Measurements from ENCODE around the gene TMEM178B.

The TMEM178B gene

DNA sequence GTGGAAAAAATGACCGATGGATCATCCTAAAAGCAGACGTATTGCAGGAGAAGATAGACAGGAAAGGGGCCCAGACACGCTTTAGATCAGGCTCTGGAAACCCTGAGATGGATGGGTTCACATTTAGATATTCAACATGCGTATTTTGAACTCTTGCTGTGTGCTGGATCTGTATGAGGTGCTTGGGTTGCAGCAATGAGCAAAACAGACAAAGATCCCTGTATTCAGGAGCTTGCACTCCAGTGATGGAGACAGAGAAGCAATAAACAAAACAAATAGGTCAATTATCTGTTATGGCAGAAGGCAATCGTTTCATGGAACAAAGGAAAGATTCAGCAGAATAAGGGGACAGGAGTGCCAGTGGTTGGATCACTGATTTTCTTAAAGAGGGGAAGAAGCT lies 275.5 kb downstream of the TMEM178B start:
- no peak for FAIRE-seq
- no peak for DNase-seq (ENCODE audit: low spot score)

- DNase-seq (ENCODE audit: low spot score), result no peak
- FAIRE-seq, result no peak
Observed at GRCh38 chr7:141349804-141350203, 275.9 kb downstream of the TMEM178B start.

- no peak for FAIRE-seq
- no peak for DNase-seq (ENCODE audit: low spot score)
Observed at GRCh38 chr7:141351175-141351574, 277.3 kb downstream of the TMEM178B start.

GRCh38 chr7:141352955-141353354 lies 279.1 kb downstream of the TMEM178B start:
- FAIRE-seq (no peak), DNase-seq (ENCODE audit: low spot score) (no peak)

GRCh38 chr7:141354251-141354650 lies 280.4 kb downstream of the TMEM178B start:
- DNase-seq (ENCODE audit: low spot score) (peak; percentile 39), FAIRE-seq (peak; percentile 80)

GRCh38 chr7:141355032-141355431 lies 281.2 kb downstream of the TMEM178B start:
- no peak for DNase-seq (ENCODE audit: low spot score)
- FAIRE-seq, result no peak

DNA sequence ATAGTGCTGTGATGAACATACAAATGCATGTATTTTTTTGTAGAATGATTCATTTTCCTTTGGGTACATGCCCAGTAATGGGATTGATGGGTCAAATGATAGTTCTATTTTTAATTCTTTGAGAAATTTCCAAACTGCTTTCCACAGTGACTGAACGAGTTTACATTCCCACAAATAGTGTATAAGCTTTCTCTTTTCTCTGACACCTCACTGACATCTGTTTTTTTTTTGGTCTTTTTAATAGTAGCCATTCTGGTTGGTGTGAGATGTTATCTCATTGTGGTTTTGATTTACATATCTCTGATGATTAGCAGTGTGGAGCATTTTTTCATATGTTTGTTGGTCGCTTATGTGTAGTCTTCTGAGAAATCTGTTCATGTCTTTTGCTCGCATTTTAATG lies 282.3 kb downstream of the TMEM178B start:
- DNase-seq (ENCODE audit: low spot score) (no peak), FAIRE-seq (no peak)

- DNase-seq (ENCODE audit: low spot score) (no peak), FAIRE-seq (no peak)
Observed at GRCh38 chr7:141358386-141358785, 284.5 kb downstream of the TMEM178B start.

- FAIRE-seq (no peak), DNase-seq (ENCODE audit: low spot score) (no peak)
Observed at GRCh38 chr7:141359262-141359661, 285.4 kb downstream of the TMEM178B start.

DNA sequence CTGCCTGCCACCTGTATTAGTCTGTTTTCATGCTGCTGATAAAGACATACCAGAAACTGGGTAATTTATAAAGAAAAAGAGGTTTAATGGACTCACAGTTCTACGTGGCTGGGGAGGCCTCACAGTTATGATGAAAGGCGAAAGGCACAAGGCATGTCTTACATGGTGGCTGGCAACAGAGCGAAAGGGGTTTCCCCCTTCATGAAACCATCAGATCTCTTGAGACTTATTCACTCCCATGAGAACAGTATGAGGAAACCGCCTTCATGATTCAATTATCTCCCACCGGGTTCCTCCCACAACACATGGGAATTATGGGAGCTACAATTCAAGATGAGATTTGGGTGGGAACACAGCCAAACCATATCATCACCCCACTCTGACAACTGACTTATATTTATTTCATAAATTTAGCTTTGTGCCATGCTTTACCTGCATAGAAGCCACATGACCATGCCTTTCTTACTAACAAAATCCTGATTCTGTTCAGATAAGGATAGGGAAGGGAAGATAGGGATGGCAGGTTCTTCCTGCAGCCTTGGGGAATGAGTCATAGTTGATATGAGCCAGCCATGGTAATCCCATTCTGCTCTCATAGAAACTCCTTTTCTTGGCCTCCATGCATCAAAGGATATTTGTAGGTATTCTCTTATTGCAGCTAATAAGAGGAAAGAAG lies 286.0 kb downstream of the TMEM178B start:
- FAIRE-seq (peak; percentile 83), DNase-seq (ENCODE audit: low spot score) (peak; percentile 78)

- FAIRE-seq, result no peak
- no peak for DNase-seq (ENCODE audit: low spot score)
Observed at GRCh38 chr7:141360416-141360760, 286.5 kb downstream of the TMEM178B start.

DNA sequence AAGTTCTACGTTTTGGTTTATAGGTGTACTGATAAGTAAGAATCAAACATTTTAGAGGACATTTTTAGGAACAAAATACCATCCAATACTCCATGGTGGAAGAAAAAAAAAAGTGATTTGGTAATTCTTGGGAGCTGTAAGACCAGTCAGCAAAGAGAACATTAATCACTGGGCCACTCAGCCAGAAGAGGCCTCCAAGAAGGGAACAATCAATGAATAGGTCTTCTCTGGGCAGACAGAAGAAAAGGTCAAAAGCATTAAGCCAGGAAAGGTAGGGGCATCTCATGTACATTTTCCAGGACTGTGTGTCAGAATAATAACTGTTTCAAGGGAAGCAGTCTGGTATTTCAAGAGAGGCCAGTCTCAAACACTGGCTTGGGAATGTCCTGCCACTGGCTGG lies 286.9 kb downstream of the TMEM178B start:
- no peak for DNase-seq (ENCODE audit: low spot score)

GRCh38 chr7:141361479-141361878 lies 287.6 kb downstream of the TMEM178B start:
- DNase-seq (ENCODE audit: low spot score) (no peak), FAIRE-seq (no peak)

More for the DNA sequence above, 286.9 kb downstream of the TMEM178B start:
- FAIRE-seq, result no peak

- DNase-seq (ENCODE audit: low spot score) (no peak), FAIRE-seq (no peak)
Observed at GRCh38 chr7:141361960-141362359, 288.1 kb downstream of the TMEM178B start.

DNA sequence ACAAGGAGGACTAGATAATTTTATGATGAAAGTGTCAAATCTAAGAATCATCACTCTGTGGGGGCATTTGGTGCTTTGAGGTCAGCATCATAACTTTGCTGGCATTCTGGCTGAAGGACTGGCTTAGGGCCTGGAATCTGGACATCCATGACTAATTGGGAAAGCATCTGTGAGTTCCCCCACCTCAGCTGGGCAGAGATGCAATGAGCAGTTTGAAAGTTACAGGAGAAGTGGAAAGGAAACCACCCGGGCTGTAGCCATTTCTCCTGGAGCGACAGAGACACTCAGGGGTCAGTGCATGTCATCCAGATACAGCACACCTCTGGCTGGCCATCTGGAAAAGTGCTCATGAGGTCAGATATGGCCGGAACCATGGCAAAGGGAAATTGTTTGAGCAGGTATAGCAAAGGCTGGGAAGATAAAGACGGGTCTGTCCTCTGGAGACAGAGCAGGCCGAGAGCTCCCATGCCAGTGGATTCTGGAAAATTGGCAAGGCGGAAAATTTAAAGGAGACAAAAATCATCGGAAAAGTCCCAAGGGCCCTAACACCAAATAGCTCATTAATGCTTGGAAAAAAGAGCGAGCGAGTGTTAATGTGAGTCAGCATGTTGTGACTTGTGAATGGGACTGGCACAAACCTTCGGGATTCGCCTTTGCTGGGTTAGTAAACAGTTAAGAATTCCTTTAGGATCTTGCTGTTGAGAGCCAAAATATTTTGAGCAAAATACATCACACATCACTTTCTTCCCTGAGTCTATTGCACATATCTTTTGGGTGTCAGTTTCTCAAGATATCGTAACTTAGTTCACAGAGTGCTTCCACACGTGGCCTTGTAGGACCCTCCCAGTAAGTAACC lies 288.9 kb downstream of the TMEM178B start:
- FAIRE-seq (peak; percentile 98), DNase-seq (ENCODE audit: low spot score) (peak; percentile 98)

DNA sequence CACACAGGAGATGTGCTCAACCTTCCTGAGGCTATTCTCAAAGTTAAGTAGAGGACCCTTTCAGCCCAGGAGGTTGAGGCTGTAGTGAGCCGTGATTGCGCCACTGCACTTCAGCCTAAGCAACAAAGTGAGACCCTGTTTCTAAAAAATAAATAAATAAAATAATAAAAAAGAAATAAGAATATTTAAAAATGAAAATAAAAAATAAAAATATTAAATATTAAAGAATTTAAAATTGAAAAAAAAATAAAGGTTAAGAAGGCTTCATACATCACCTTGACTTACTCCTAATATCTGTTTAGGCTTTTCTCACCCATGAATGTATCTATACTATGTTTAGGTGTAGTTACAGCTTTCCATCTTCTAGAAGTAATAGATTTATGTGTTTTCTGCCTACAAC lies 289.9 kb downstream of the TMEM178B start:
- FAIRE-seq, result peak; percentile 47
- DNase-seq (ENCODE audit: low spot score), result no peak

DNA sequence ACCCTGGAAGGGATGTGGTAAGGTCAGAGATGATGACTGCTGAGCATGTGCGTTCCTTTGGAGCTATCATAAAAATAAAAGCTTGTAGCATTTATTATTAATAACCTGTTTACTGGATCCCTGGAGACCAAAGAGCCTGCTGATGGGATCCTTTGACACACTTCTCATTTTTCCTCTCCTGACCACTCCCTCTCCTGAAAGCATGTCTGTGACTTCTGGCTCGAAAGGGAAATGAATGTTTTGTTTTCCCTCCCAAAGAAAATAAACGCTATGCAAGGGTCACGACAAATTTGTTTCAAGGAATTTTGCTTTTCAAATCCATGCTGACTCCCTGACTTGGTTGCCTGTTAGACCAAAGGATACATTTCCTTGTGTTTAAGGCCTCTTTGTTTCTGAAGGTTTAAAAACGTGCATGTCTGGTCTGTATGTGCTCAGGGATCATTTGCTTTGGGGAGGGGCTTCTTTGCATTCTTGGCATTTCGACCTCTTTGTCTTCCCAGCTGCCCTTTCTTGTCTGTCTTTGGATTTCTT lies 292.3 kb downstream of the TMEM178B start:
- DNase-seq (ENCODE audit: low spot score) (no peak), FAIRE-seq (no peak)

- no peak for DNase-seq (ENCODE audit: low spot score)
- FAIRE-seq, result no peak
Observed at GRCh38 chr7:141369422-141369821, 295.6 kb downstream of the TMEM178B start.

- no peak for DNase-seq (ENCODE audit: low spot score)
- no peak for FAIRE-seq
Observed at GRCh38 chr7:141370178-141370577, 296.3 kb downstream of the TMEM178B start.

DNA sequence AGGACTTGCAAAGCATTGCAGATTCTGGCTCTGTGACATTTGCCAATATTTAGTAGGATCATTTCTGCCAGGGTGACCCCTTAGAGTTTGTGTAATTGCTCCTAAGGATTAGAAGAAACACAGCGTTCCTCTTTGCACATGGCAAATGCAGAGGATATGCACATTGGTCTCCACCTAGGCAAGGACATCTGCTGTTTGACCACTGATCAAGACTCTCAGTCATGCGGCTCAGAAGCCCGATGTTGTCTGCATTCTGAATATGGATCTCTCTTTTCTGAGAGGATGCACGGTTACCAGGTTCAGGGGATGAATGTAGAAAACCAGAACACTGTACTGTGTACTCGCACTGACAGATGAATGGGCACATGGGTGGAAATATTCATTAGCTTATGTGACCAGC lies 296.8 kb downstream of the TMEM178B start:
- DNase-seq (ENCODE audit: low spot score), result no peak
- FAIRE-seq, result no peak

GRCh38 chr7:141374425-141374824 lies 300.6 kb downstream of the TMEM178B start:
- FAIRE-seq, result no peak
- no peak for DNase-seq (ENCODE audit: low spot score)

GRCh38 chr7:141375442-141375841 lies 301.6 kb downstream of the TMEM178B start:
- FAIRE-seq (no peak), DNase-seq (ENCODE audit: low spot score) (no peak)

DNA sequence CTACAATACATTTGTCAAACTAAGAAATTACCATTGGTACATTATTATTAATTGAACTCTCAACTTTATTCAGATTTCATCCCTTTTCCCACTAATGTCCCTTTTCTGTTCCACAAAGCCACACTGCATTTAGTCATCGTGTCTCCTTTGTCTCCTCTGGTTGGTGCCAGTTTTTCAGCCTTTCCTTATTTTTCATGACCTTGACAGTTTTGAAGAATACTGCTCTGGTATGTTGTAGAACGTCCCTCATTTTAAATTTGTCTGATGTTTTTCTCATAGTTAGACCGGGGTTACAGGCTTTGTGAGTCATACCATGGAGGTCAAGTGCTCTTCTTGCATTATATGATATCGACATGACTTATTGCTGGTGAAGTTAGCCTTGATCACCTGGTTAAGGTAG lies 304.0 kb downstream of the TMEM178B start:
- no peak for FAIRE-seq
- DNase-seq (ENCODE audit: low spot score), result no peak

All from RCC 7860 (cell line).